OCI-LY1 (cell line): ENCODE data around the gene ANKRD26.
A peak's percentile ranks its signal among the peaks of the same experiment; 100 is the strongest.

ENCODE experiments used
- EZH2 ChIP-seq: fragments of 200-600 bp; sonication (generic), shearing (Covaris generic); IDR thresholded peaks from 2 replicates; pipeline ENCODE4 v1.8.0; 2017; ENCODE audit warnings: borderline replicate concordance, mixed run types, mild to moderate bottlenecking, antibody characterized with exemption, low read length, moderate library complexity, mixed read lengths
- TF ChIP-seq, protein P1 (sequence below): fragments of 200-600 bp; sonication (generic), shearing (Covaris generic); IDR thresholded peaks from 2 replicates; pipeline ENCODE4 v1.5.1; 2017; ENCODE audit warnings: mild to moderate bottlenecking, antibody characterized with exemption, low read length, moderate library complexity, mixed read lengths

DNA sequence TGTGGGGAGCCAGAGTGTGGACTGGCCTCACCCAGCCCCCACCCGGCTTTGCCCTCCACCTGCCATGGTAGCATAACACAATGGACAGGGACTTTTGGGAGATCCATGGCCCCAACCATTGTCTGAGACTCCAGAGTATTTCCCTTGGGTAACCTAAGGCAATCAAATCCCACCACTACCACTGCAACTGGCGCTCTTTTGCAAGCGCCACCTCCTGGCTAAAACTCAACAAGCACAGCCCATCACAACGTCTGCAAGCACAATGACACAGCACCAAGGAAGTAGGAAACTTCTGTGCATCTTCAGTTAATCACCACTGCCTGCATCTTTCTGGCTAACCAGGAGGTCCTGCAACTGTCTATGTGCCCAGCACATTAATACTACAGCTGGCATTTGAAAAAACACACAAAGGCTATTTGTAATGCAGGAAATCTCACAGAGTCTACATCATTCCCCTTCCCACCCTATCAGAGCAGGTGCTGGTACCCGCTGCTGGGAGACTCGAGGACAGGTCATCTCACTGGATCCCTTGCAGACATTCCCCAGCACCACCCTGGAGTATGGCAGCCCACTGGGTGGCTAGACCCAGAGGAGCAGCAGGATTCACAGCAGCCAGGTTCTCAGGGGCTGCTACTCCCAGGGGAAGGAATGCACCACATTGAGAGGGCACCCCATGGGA lies 27.7 kb downstream of the ANKRD26 start:
- TF ChIP-seq, protein P1, sequence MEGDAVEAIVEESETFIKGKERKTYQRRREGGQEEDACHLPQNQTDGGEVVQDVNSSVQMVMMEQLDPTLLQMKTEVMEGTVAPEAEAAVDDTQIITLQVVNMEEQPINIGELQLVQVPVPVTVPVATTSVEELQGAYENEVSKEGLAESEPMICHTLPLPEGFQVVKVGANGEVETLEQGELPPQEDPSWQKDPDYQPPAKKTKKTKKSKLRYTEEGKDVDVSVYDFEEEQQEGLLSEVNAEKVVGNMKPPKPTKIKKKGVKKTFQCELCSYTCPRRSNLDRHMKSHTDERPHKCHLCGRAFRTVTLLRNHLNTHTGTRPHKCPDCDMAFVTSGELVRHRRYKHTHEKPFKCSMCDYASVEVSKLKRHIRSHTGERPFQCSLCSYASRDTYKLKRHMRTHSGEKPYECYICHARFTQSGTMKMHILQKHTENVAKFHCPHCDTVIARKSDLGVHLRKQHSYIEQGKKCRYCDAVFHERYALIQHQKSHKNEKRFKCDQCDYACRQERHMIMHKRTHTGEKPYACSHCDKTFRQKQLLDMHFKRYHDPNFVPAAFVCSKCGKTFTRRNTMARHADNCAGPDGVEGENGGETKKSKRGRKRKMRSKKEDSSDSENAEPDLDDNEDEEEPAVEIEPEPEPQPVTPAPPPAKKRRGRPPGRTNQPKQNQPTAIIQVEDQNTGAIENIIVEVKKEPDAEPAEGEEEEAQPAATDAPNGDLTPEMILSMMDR = peak; percentile 21; the same call in 1 of the 2 replicates
- TF ChIP-seq EZH2 = no peak
